ENCODE data around the gene GOLGA5.

DNA sequence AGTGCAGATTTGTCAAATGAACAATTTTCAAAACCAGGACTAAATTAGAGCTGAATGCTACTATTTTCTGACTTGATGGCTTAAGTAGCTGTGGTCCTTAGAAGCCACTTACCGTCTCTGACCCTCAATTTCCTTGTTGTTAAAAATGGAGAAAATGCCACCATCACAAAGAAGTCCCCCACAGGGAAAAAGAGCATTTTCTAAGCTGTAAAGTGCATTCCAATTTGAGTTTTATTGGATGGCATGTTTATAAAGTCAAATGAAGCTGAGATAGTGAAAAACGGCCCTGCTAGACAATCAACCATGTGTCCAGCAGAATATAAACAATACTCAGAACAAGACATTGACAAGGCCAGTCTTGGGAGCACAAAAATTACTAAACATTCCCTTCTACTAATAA is 53.6 kb downstream of the GOLGA5 start:
- TF ChIP-seq, protein P1, sequence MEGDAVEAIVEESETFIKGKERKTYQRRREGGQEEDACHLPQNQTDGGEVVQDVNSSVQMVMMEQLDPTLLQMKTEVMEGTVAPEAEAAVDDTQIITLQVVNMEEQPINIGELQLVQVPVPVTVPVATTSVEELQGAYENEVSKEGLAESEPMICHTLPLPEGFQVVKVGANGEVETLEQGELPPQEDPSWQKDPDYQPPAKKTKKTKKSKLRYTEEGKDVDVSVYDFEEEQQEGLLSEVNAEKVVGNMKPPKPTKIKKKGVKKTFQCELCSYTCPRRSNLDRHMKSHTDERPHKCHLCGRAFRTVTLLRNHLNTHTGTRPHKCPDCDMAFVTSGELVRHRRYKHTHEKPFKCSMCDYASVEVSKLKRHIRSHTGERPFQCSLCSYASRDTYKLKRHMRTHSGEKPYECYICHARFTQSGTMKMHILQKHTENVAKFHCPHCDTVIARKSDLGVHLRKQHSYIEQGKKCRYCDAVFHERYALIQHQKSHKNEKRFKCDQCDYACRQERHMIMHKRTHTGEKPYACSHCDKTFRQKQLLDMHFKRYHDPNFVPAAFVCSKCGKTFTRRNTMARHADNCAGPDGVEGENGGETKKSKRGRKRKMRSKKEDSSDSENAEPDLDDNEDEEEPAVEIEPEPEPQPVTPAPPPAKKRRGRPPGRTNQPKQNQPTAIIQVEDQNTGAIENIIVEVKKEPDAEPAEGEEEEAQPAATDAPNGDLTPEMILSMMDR (conservative IDR thresholded peaks at IDR 0.05; ENCODE audit: low read depth, low read length): no peak
- TF ChIP-seq EZH2 (IDR thresholded peaks at IDR 0.05; ENCODE audit: low read length, unreplicated experiment): no peak

Measured in PC-3 (cell line).